ENCODE measurements around the gene INTS15. TPM values are rescaled to one million over a fixed set of nuclear protein-coding genes. Genes with fewer than 3 reads are reported as not detected.
A peak's percentile ranks its signal among the peaks of the same experiment; 100 is the strongest.

Gene INTS15
- total and polyA plus RNA-seq, 9 of the 15 experiments (the other 6 are each of a cell fraction or from before 2014, with no cell fraction given): 0.52 to 28.9 (median 11.6) TPM

GRCh38 chr7:6636741-6637543 lies 47.1 kb downstream of the INTS15 start, which contains the start of gene ZNF316 (continued):
- TF ChIP-seq THAP12 (CRISPR knock-in tag; IDR thresholded peaks at IDR 0.05): no peak
- TF ChIP-seq ZBTB7A (IDR thresholded peaks at IDR 0.05; ENCODE audit: borderline replicate concordance, control insufficient read depth, low read depth, low read length): peak; percentile 65; the same call in 1 of the 2 replicates
- TF ChIP-seq YBX1 (IDR thresholded peaks at IDR 0.05): no peak
- TF ChIP-seq KDM5B (IDR thresholded peaks at IDR 0.05; ENCODE audit: insufficient replicate concordance, low read depth, low read length): peak; percentile 51
- TF ChIP-seq PRDM10 (IDR thresholded peaks at IDR 0.05; ENCODE audit: partially characterized antibody): no peak
- TF ChIP-seq E2F5 (CRISPR knock-in tag; IDR thresholded peaks at IDR 0.05): no peak
- 0 out of 2 replicates have a peak, but pooled peaks have one; percentile 9 for TF ChIP-seq REST (IDR thresholded peaks at IDR 0.05; ENCODE audit: borderline replicate concordance)
- TF ChIP-seq REST (CRISPR knock-in tag; IDR thresholded peaks at IDR 0.05; ENCODE audit: low read depth): no peak
- TF ChIP-seq POLR2A (conservative IDR thresholded peaks at IDR 0.05): peak; percentile 56
- no peak for TF ChIP-seq HMGN3 (IDR thresholded peaks at IDR 0.05; ENCODE audit: borderline replicate concordance, extremely low read depth, insufficient read length, low read depth, low read length)
- TF ChIP-seq ERF (CRISPR knock-in tag; IDR thresholded peaks at IDR 0.05): 0 out of 2 replicates have a peak, but pooled peaks have one; percentile 76

Measured in K562 (cell line).